ENCODE data around the gene IQGAP2.

The IQGAP2 gene

GRCh38 chr5:76479281-76479680 is 76.2 kb downstream of the IQGAP2 start:
- TF ChIP-seq CTCF (IDR thresholded peaks at IDR 0.05; ENCODE audit: control extremely low read depth, extremely low read depth, low read depth, missing control alignments): no peak
- POLR2A ChIA-PET: no interaction called here
- CTCF ChIA-PET: interaction anchor here (1.6 kb wide), 1 partner anchor 9 kb away, joined by 3 read pairs; no protein-coding TSS in a partner anchor
- DNase-seq (ENCODE audit: extremely low spot score): no peak

- ChIA-PET POLR2A (no interaction called here), CTCF (interaction anchor here (1.6 kb wide), 1 partner anchor 10 kb away, joined by 3 read pairs; no protein-coding TSS in a partner anchor)
- TF ChIP-seq CTCF (IDR thresholded peaks at IDR 0.05; ENCODE audit: control extremely low read depth, extremely low read depth, low read depth, missing control alignments): no peak
- DNase-seq (ENCODE audit: extremely low spot score): no peak
These were observed 77.0 kb downstream of the IQGAP2 start for GRCh38 chr5:76479973-76480667.

- ChIA-PET POLR2A (no interaction called here), CTCF (interaction anchor here (0.8 to 1.2 kb wide), 2 partner anchors 12 to 17 kb away, joined by 3 to 4 read pairs; no protein-coding TSS in a partner anchor)
- DNase-seq (ENCODE audit: extremely low spot score): no peak
- no peak for TF ChIP-seq CTCF (IDR thresholded peaks at IDR 0.05; ENCODE audit: control extremely low read depth, extremely low read depth, low read depth, missing control alignments)
These were observed 79.9 kb downstream of the IQGAP2 start for GRCh38 chr5:76482984-76483383.

GRCh38 chr5:76483433-76483832 is 80.3 kb downstream of the IQGAP2 start:
- DNase-seq (ENCODE audit: extremely low spot score): no peak
- CTCF ChIA-PET: interaction anchor here (0.8 to 1.2 kb wide), 3 partner anchors 13 to 20 kb away, joined by 3 to 4 read pairs (median 3); no protein-coding TSS in a partner anchor
- no peak for TF ChIP-seq CTCF (IDR thresholded peaks at IDR 0.05; ENCODE audit: control extremely low read depth, extremely low read depth, low read depth, missing control alignments)
- POLR2A ChIA-PET: no interaction called here

GRCh38 chr5:76483881-76484280 is 80.8 kb downstream of the IQGAP2 start:
- DNase-seq (ENCODE audit: extremely low spot score): no peak
- ChIA-PET CTCF (interaction anchor here (0.8 to 1.2 kb wide), 4 partner anchors 11 to 20 kb away, joined by 3 to 4 read pairs (median 3); no protein-coding TSS in a partner anchor), POLR2A (no interaction called here)
- TF ChIP-seq CTCF (IDR thresholded peaks at IDR 0.05; ENCODE audit: control extremely low read depth, extremely low read depth, low read depth, missing control alignments): no peak

DNA sequence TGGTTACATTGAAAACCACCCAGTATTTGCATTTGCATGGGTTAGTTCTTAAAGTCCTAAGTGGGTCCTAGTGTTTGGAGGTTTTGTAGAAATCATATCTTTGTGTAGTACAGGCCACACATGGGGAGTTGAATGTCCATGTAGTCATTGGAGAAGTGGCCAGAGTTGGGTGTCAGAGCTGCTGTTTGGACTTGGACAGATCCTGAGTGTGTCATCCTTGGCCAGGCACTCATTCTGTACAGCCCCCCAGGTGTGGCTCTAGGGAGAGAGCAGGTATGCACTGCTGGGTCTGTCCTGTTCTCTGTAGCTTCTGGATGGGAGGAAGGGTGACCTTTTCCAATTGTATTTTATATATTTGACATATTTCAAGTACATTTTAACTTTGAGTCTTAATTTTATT is 82.4 kb downstream of the IQGAP2 start:
- no peak for DNase-seq (ENCODE audit: extremely low spot score)
- POLR2A ChIA-PET: no interaction called here
- no peak for TF ChIP-seq CTCF (IDR thresholded peaks at IDR 0.05; ENCODE audit: control extremely low read depth, extremely low read depth, low read depth, missing control alignments)
- CTCF ChIA-PET: interaction anchor here (0.8 to 1.5 kb wide), 8 partner anchors 11 to 289 kb away, joined by 3 to 8 read pairs (median 4); no protein-coding TSS in a partner anchor
